HepG2 (cell line): ENCODE data around the gene ONECUT3. TPM values are rescaled to one million over a fixed set of nuclear protein-coding genes. Genes with fewer than 3 reads are reported as not detected.
A peak's percentile ranks its signal among the peaks of the same experiment; 100 is the strongest.

Source experiments
- ATAC-seq: fragments of 200-7000 bp; cut with Tn5 transposase; 3 replicates; pipeline ENCODE4 v1.9.1; 2020; ENCODE audit warnings: mild to moderate bottlenecking, moderate library complexity
- BruUV-seq: library from RNA; stranded (reverse); fragments of 400-500 nt; replicated peaks from 2 replicates; lab custom pipeline; 2021; lab: Mats Ljungman, UMichigan
- CTCF ChIA-PET: fragments of 300-600 bp; formaldehyde crosslinking; extraction: SDS; loops from one replicate; lab custom pipeline; 2021; ENCODE audit warnings: low total read pairs, inconsistent platforms, low intra/inter-chr PET ratio; lab: Yijun Ruan, JAX
- POLR2A ChIA-PET: fragments of 350-600 bp; sonication (Branson Sonifier 250); formaldehyde crosslinking; loops from one replicate; lab custom pipeline; 2020; ENCODE audit warnings: antibody characterized with exemption, inconsistent platforms; lab: Yijun Ruan, JAX
- DNase-seq: peaks from one replicate; pipeline ENCODE4 v3.0.0-alpha.2; 2015; ENCODE audit warnings: low spot score
- FAIRE-seq: peaks from 3 replicates; lab custom pipeline; 2011; peaks lifted over from hg19 to GRCh38; lab: Jason Lieb, UNC
- H2AFZ ChIP-seq: one replicate; pipeline ENCODE4 v1.6.1; 2011; ENCODE audit warnings: low read length, inconsistent platforms
- H3K27ac ChIP-seq: fragments of 300-600 bp; 3 replicates; pipeline ENCODE4 v1.8.0; 2011; ENCODE audit warnings: mixed run types, mild to moderate bottlenecking, mixed read lengths, low read length, inconsistent platforms; ENCODE audit not compliant: insufficient read depth; ENCODE audit errors: extremely low read length
- H3K27me3 ChIP-seq, 2 experiments: fragments of 200-600 bp in 1 of 2; 2 replicates in 1 of 2; 3 replicates in 1 of 2; pipeline versions ENCODE4 v1.6.0 to v1.8.0; 2011; ENCODE audit warnings: low read length in 2 of 2, mild to moderate bottlenecking in 2 of 2, moderate library complexity in 2 of 2, inconsistent platforms in 1 of 2; ENCODE audit not compliant: insufficient read depth in 2 of 2, control insufficient read depth in 1 of 2
- H3K36me3 ChIP-seq, 2 experiments: fragments of 200-600 bp in 1 of 2; replicated peaks in 1 of 2; 2 replicates in 1 of 2; 3 replicates in 1 of 2; pipeline versions ENCODE4 v1.5.1 to v1.8.0; 2011; ENCODE audit warnings: low read length in 2 of 2, inconsistent platforms in 1 of 2; ENCODE audit not compliant: insufficient read depth in 2 of 2, control insufficient read depth in 1 of 2
- H3K4me1 ChIP-seq: 2 replicates; pipeline ENCODE4 v1.5.1; 2012; ENCODE audit warnings: low read length, inconsistent platforms; ENCODE audit not compliant: insufficient read depth
- H3K4me2 ChIP-seq: 2 replicates; pipeline ENCODE4 v1.6.0; 2011; ENCODE audit warnings: low read depth, low read length, inconsistent platforms
- H3K4me3 ChIP-seq, 3 experiments: fragments of 200-600 bp in 1 of 3; sonication (generic), shearing (Covaris generic) in 1 of 3; replicated peaks in 1 of 3; 2 replicates each; pipeline ENCODE4 v1.5.1; 2011 to 2016; ENCODE audit warnings: low read length in 3 of 3, inconsistent platforms in 2 of 3, low read depth in 2 of 3, mild to moderate bottlenecking in 2 of 3, control low read depth in 1 of 3, mixed read lengths in 1 of 3; ENCODE audit not compliant: insufficient read depth in 1 of 3
- H3K79me2 ChIP-seq: one replicate; pipeline ENCODE4 v1.6.1; 2011; ENCODE audit warnings: low read length, inconsistent platforms; ENCODE audit not compliant: insufficient read depth
- H3K9ac ChIP-seq: 2 replicates; pipeline ENCODE4 v1.6.0; 2011; ENCODE audit warnings: mild to moderate bottlenecking, low read depth, low read length, inconsistent platforms; ENCODE audit not compliant: insufficient read depth
- H3K9me3 ChIP-seq: 2 replicates; pipeline ENCODE4 v1.5.1; 2012; ENCODE audit warnings: mild to moderate bottlenecking, low read length
- H4K20me1 ChIP-seq: 2 replicates; pipeline ENCODE4 v1.6.0; 2011; ENCODE audit warnings: inconsistent platforms, mild to moderate bottlenecking, low read length, moderate library complexity; ENCODE audit not compliant: insufficient read depth
- HNRNPL ChIP-seq: fragments of 200-400 bp; formaldehyde crosslinking; IDR thresholded peaks from 2 replicates; pipeline ENCODE4 v1.6.1; 2017; ENCODE audit warnings: mild to moderate bottlenecking, low read depth, low read length
- PHF8 ChIP-seq: sonication (generic); formaldehyde crosslinking; IDR thresholded peaks from 2 replicates; pipeline ENCODE4 v1.5.0; 2020; ENCODE audit warnings: missing genetic modification reagents
- ZNF143 ChIP-seq: sonication (generic); formaldehyde crosslinking; IDR thresholded peaks from 2 replicates; pipeline ENCODE4 v1.4.0; 2020; ENCODE audit warnings: missing genetic modification reagents
- ZNF614 ChIP-seq: IDR thresholded peaks from 2 replicates; pipeline ENCODE4 v1.6.1; 2018; ENCODE audit warnings: missing biosample characterization, missing genetic modification reagents, inconsistent platforms, borderline replicate concordance
- WGBS: methylation state at CpG from one replicate; pipeline ENCODE4 v1.1.6; 2017; ENCODE audit warnings: low lambda C conversion rate; 5-methylcytosine and 5-hydroxymethylcytosine counted together
- in situ Hi-C: cut with HindIII; loops from 2 replicates; pipeline ENCODE4 v1.10.0; 2017; ENCODE audit warnings: low pct_unique_long_range_greater_than_20kb; ENCODE audit not compliant: extremely low pct_ligation_motif_present
- intact Hi-C: fragments of 100-400 bp; cut with micrococcal nuclease; formaldehyde crosslinking; loops from one replicate; pipeline ENCODE4 v1.10.0; 2022; ENCODE audit not compliant: unreplicated experiment
- polyA plus RNA-seq, 8 experiments: library from polyadenylated mRNA; depleted of rRNA in 3 of 8; stranded (reverse) in 7 of 8; unstranded in 1 of 8; fragments of >200 nt; fragmentation: Illumina TruSeq in 4 of 8; extraction: Trizol in 4 of 8; gene quantifications; 2 replicates each; pipeline versions ENCODE4 v1.2.1 to v1.2.3, GENCODE V29; 2011 to 2016; ENCODE audit warnings: low read depth in 4 of 8, missing spikeins in 1 of 8, mixed read lengths in 1 of 8; ENCODE audit not compliant: insufficient read depth in 1 of 8
- total RNA-seq, 5 experiments: library from RNA; depleted of rRNA; stranded (reverse); fragments of >200 nt; fragmentation: Illumina TruSeq; extraction: Trizol; gene quantifications; 2 replicates each; pipeline ENCODE4 v1.2.3, GENCODE V29; 2016; ENCODE audit warnings: low read depth in 1 of 5
- TF ChIP-seq, protein P1 (sequence below): IDR thresholded peaks from 2 replicates; pipeline ENCODE4 v1.6.1; 2012; ENCODE audit warnings: low read length, improper control_type of control experiment

The ONECUT3 gene
- total and polyA plus RNA-seq, 2 of the 13 experiments (the other 11 are each of a cell fraction or from before 2014, with no cell fraction given), result under 0.01 TPM; not detected in 1

DNA sequence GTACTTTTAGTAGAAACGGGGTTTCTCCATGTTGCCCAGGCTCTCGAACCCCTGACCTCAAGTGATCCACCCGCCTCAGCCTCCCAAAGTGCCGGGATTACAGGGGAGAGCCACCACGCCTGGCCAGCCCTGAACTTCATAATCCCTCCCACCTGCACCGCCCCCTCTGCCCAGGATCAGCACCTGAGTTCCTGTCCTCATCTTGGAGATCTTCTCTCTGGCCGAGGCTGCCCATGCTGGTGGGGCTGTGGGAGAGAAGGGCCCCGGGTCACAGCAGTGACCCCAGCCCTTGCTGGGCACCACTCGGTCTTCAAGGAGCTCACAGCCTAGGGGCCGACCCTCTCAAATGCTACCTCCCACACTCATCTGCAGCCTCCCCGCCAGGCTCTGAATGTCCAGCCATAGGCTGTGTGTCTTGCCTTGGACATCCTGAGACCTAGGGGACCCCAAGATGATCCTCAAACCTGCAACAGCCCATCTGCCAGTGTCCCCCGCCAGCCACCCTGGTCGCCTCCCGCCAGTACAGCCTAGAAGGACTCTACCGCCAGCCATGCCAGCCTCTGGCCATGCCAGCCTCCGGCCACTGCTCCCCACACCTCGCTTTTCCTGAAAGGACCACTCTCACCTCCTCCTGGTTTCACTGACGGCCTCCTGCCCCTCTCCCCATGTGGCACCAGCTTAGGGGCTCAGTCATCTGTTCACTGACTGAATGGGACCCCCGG lies 57.3 kb downstream of the ONECUT3 start:
- FAIRE-seq (no peak), DNase-seq (no peak), ATAC-seq (no peak)
- no peaks in the 10 kb centered on the region for H3K79me2 ChIP-seq
- WGBS, result 82% methylated on average over 17 of the region's 19 CpGs
- no peak overlapping the region for H3K4me2 ChIP-seq
- POLR2A ChIA-PET, result no interaction called here
- H3K36me3 ChIP-seq, result peaks cover 0 to 1% of the 10 kb centered on the region in 2 experiments; a peak in 1 of 5 replicates
- H3K27ac ChIP-seq, result no peak overlapping the region
- no peaks in the 10 kb centered on the region for H3K9me3 ChIP-seq
- in situ Hi-C loops (no loop called here), intact Hi-C loops (no loop called here)
- BruUV-seq, result no TSS peak
- H4K20me1 ChIP-seq, result no peaks in the 10 kb centered on the region
- H3K9ac ChIP-seq, result no peak overlapping the region
- TF ChIP-seq ZNF614 (no peak), HNRNPL (peak; percentile 46; the same call in 1 of the 2 replicates), ZNF143 (CRISPR knock-in tag) (no peak), PHF8 (CRISPR knock-in tag) (no peak)
- TF ChIP-seq, protein P1, sequence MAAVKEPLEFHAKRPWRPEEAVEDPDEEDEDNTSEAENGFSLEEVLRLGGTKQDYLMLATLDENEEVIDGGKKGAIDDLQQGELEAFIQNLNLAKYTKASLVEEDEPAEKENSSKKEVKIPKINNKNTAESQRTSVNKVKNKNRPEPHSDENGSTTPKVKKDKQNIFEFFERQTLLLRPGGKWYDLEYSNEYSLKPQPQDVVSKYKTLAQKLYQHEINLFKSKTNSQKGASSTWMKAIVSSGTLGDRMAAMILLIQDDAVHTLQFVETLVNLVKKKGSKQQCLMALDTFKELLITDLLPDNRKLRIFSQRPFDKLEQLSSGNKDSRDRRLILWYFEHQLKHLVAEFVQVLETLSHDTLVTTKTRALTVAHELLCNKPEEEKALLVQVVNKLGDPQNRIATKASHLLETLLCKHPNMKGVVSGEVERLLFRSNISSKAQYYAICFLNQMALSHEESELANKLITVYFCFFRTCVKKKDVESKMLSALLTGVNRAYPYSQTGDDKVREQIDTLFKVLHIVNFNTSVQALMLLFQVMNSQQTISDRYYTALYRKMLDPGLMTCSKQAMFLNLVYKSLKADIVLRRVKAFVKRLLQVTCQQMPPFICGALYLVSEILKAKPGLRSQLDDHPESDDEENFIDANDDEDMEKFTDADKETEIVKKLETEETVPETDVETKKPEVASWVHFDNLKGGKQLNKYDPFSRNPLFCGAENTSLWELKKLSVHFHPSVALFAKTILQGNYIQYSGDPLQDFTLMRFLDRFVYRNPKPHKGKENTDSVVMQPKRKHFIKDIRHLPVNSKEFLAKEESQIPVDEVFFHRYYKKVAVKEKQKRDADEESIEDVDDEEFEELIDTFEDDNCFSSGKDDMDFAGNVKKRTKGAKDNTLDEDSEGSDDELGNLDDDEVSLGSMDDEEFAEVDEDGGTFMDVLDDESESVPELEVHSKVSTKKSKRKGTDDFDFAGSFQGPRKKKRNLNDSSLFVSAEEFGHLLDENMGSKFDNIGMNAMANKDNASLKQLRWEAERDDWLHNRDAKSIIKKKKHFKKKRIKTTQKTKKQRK, result no peak
- CTCF ChIA-PET, result no interaction called here
- H2AFZ ChIP-seq, result no peak overlapping the region
- H3K27me3 ChIP-seq, result no peaks in the 10 kb centered on the region; a peak in 1 of 5 replicates
- no peak overlapping the region; a peak in 1 of 6 replicates for H3K4me3 ChIP-seq
- H3K4me1 ChIP-seq, result peaks cover 18% of the 10 kb centered on the region
